Esophagus squamous epithelium (tissue), 5 donors: ENCODE results near the gene MRPS6. TPM values are rescaled to one million over a fixed set of nuclear protein-coding genes. Genes with fewer than 3 reads are reported as not detected.
A peak's percentile ranks its signal among the peaks of the same experiment; 100 is the strongest.

Experiments
- DNase-seq: peaks from one replicate; lab custom pipeline; 2025; lab: John Stamatoyannopoulos, UW
- H3K27ac ChIP-seq, 4 donors: fragments of 200-600 bp; sonication (generic); one replicate each; pipeline ENCODE4 v1.5.1; 2016 to 2019; ENCODE audit warnings: mild to moderate bottlenecking in 1 of 4
- H3K27me3 ChIP-seq, 4 donors: fragments of 200-600 bp; sonication (generic); 1 replicate in 3 of 4; 2 replicates in 1 of 4; pipeline versions ENCODE4 v1.5.1 to v1.6.0; 2017 to 2021; ENCODE audit warnings: antibody characterized with exemption in 1 of 4
- H3K36me3 ChIP-seq, 3 donors: fragments of 200-600 bp; sonication (generic); one replicate each; pipeline ENCODE4 v1.5.1; 2016 to 2019
- H3K4me1 ChIP-seq, 3 donors: fragments of 200-600 bp; sonication (generic); one replicate each; pipeline ENCODE4 v1.5.1; 2017 to 2019
- H3K4me3 ChIP-seq, 4 donors: fragments of 200-600 bp; sonication (generic); 1 replicate in 3 of 4; 2 replicates in 1 of 4; pipeline ENCODE4 v1.5.1; 2016 to 2019; ENCODE audit warnings: mild to moderate bottlenecking in 2 of 4, moderate library complexity in 1 of 4
- H3K9me3 ChIP-seq, 3 donors: fragments of 200-600 bp; sonication (generic); one replicate each; pipeline ENCODE4 v1.5.1; 2016 to 2019
- POLR2A ChIP-seq, 4 donors: fragments of 450-650 bp; IDR thresholded peaks; one replicate each; pipeline ENCODE4 v1.6.1; 2017; ENCODE audit warnings: antibody characterized with exemption in 4 of 4, mild to moderate bottlenecking in 4 of 4, moderate library complexity in 3 of 4
- WGBS, 2 donors: methylation state at CpG; one replicate each; pipeline ENCODE4 v1.1.5; 2018; 5-methylcytosine and 5-hydroxymethylcytosine counted together
- intact Hi-C: fragments of 100-400 bp; cut with DNase I; formaldehyde crosslinking; loops from one replicate; pipeline ENCODE4 v1.15.0; 2022
- total RNA-seq, 4 donors: library from RNA; depleted of rRNA; stranded (reverse); fragments of >200 nt; gene quantifications; one replicate each; pipeline ENCODE4 v1.1.0, GENCODE V29; 2016
- TF ChIP-seq, protein P1 (sequence below), 6 experiments: fragments of 450-650 bp in 4 of 6; fragments of 200-600 bp in 2 of 6; sonication (generic) in 2 of 6; IDR thresholded peaks; one replicate each; pipeline ENCODE4 v1.5.1; 2016 to 2019; ENCODE audit warnings: antibody characterized with exemption in 6 of 6, mild to moderate bottlenecking in 4 of 6, moderate library complexity in 4 of 6
- donor health status: DM: yes; HTN: yes; CAD: no.

Gene MRPS6
- total RNA-seq, 4 donors from 2014 or later, result 13.4 to 32.2 (median 20.1) TPM

GRCh38 chr21:34126269-34126668, 52.9 kb downstream of the MRPS6 start:
- H3K4me1 ChIP-seq, result peaks cover 5 to 54% (median 37%) of the 10 kb centered on the region in 3 donors

GRCh38 chr21:34126691-34127090, 53.3 kb downstream of the MRPS6 start:
- TF ChIP-seq POLR2A (IDR thresholded peaks at IDR 0.05), result no peak
- TF ChIP-seq, protein P1, sequence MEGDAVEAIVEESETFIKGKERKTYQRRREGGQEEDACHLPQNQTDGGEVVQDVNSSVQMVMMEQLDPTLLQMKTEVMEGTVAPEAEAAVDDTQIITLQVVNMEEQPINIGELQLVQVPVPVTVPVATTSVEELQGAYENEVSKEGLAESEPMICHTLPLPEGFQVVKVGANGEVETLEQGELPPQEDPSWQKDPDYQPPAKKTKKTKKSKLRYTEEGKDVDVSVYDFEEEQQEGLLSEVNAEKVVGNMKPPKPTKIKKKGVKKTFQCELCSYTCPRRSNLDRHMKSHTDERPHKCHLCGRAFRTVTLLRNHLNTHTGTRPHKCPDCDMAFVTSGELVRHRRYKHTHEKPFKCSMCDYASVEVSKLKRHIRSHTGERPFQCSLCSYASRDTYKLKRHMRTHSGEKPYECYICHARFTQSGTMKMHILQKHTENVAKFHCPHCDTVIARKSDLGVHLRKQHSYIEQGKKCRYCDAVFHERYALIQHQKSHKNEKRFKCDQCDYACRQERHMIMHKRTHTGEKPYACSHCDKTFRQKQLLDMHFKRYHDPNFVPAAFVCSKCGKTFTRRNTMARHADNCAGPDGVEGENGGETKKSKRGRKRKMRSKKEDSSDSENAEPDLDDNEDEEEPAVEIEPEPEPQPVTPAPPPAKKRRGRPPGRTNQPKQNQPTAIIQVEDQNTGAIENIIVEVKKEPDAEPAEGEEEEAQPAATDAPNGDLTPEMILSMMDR (IDR thresholded peaks at IDR 0.05), result no peak
- H3K9me3 ChIP-seq, result no peaks in the 10 kb centered on the region
- no peaks in the 10 kb centered on the region for H3K27me3 ChIP-seq
- no peak for DNase-seq
- peaks cover 0 to 21% (median 0%) of the 10 kb centered on the region in 3 donors for H3K36me3 ChIP-seq
- intact Hi-C loops, result no loop called here
- 40 to 46% methylated on average over 4 to 5 of the region's 5 CpGs for WGBS, 2 donors
- H3K27ac ChIP-seq, result peak overlapping the region in 1 of 4 donors; percentile 17
- H3K4me3 ChIP-seq, result no peak overlapping the region
- H3K4me1 ChIP-seq, result peaks cover 5 to 58% (median 42%) of the 10 kb centered on the region in 3 donors

More at GRCh38 chr21:34126269-34126668, 52.9 kb downstream of the MRPS6 start:
- no peak for DNase-seq
- no peak for TF ChIP-seq POLR2A (IDR thresholded peaks at IDR 0.05)
- TF ChIP-seq, protein P1 (IDR thresholded peaks at IDR 0.05), result no peak
- no peaks in the 10 kb centered on the region for H3K27me3 ChIP-seq
- H3K36me3 ChIP-seq, result peaks cover 0 to 21% (median 0%) of the 10 kb centered on the region in 3 donors
- no peaks in the 10 kb centered on the region for H3K9me3 ChIP-seq
- no peak overlapping the region for H3K4me3 ChIP-seq
- H3K27ac ChIP-seq, result no peak overlapping the region
- 68 to 75% methylated on average over 10 of the region's 10 CpGs for WGBS, 2 donors
- intact Hi-C loops, result no loop called here

GRCh38 chr21:34128124-34128523, 54.7 kb downstream of the MRPS6 start:
- H3K27ac ChIP-seq, result peak overlapping the region in 2 of 4 donors; percentile 32 to 81
- no peak overlapping the region for H3K4me3 ChIP-seq
- TF ChIP-seq POLR2A (IDR thresholded peaks at IDR 0.05), result no peak
- TF ChIP-seq, protein P1 (IDR thresholded peaks at IDR 0.05), result no peak
- WGBS, 2 donors, result 50 to 69% methylated on average over 5 to 6 of the region's 6 CpGs
- intact Hi-C loops, result no loop called here
- peaks cover 5 to 70% (median 53%) of the 10 kb centered on the region in 3 donors for H3K4me1 ChIP-seq
- no peaks in the 10 kb centered on the region for H3K9me3 ChIP-seq
- peaks cover 0 to 31% (median 0%) of the 10 kb centered on the region in 3 donors for H3K36me3 ChIP-seq
- DNase-seq, result no peak
- no peaks in the 10 kb centered on the region for H3K27me3 ChIP-seq

- H3K27ac ChIP-seq, result peak overlapping the region in 3 of 4 donors; percentile 72 to 84 (median 81)
- intact Hi-C loops, result no loop called here
- no peak for DNase-seq
- no peak for TF ChIP-seq POLR2A (IDR thresholded peaks at IDR 0.05)
- TF ChIP-seq, protein P1 (IDR thresholded peaks at IDR 0.05), result no peak
- H3K27me3 ChIP-seq, result no peaks in the 10 kb centered on the region
- no peak overlapping the region for H3K4me3 ChIP-seq
- WGBS, 2 donors, result 53 to 75% methylated on average over 1 to 3 of the region's 3 CpGs
- H3K36me3 ChIP-seq, result peaks cover 0 to 31% (median 0%) of the 10 kb centered on the region in 3 donors
- no peaks in the 10 kb centered on the region for H3K9me3 ChIP-seq
- peaks cover 5 to 70% (median 59%) of the 10 kb centered on the region in 3 donors for H3K4me1 ChIP-seq
Observed at GRCh38 chr21:34128674-34129038, 55.3 kb downstream of the MRPS6 start.

DNA sequence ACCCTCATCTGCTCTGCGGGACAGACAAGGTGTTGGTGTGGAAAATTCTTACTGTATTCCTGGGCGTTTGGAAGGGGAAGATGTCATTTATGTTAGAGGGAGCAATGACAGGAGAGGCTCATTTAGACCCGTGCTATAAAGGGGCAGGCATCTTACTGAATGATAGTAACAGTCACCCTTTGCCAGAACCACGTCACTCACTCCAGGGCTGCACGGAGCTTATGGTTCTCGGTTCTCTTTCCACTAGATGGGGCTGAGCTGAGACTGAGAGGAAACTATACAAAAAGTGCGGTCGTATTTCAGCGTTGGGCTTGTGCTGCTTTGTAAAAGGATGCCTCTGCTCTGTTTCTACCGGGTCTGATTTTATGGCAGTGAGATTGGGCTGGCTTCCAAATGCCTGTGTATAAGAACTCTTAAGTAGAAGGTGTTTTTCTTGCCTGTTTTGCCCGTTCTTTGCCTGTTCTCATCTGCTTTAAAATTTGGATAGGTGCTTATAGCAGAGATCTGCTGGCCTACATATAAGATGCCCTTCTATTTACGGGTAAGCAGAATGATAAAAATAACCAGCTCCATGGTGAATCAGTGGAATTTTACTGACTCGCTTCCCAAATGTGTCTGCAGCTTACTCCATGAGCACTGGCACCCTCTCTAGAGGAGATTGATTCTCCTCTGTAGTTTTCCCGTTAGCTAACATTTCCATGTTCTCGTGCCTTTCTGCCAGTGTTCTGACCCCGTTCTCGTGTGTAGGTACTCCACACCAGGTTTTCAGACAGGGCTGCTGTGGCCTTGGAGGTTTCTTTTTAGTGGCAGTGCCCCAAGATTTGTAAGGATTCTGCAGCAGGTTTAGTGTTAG, 55.9 kb downstream of the MRPS6 start:
- Histone ChIP-seq H3K27ac (peak overlapping the region in 3 of 4 donors; percentile 72 to 84 (median 81)), H3K4me1 (peaks cover 5 to 70% (median 61%) of the 10 kb centered on the region in 3 donors), H3K36me3 (peaks cover 0 to 31% (median 0%) of the 10 kb centered on the region in 3 donors), H3K4me3 (peak overlapping the region in 2 of 4 donors; percentile 9 to 32), H3K9me3 (no peaks in the 10 kb centered on the region), H3K27me3 (no peaks in the 10 kb centered on the region)
- TF ChIP-seq, protein P1 (IDR thresholded peaks at IDR 0.05), result peak in 1 of 6 experiments; percentile 22
- TF ChIP-seq POLR2A (IDR thresholded peaks at IDR 0.05), result no peak
- 26 to 35% methylated on average over 15 to 16 of the region's 17 CpGs for WGBS, 2 donors
- intact Hi-C loops, result no loop called here
- no peak for DNase-seq
